SKM-1 treated with dmso at 0.1 percent for 144 hours (cell line): ENCODE measurements around the gene SUOX.
"Not testable (repeated sequence)": the region's sequence is repeated elsewhere in the genome, so short reads cannot be mapped to it uniquely, and the experiment has no call there.

Source experiments
- DNase-seq: peaks from one replicate; lab custom pipeline; 2025; ENCODE audit not compliant: unreplicated experiment; lab: John Stamatoyannopoulos, UW

Gene SUOX

DNA sequence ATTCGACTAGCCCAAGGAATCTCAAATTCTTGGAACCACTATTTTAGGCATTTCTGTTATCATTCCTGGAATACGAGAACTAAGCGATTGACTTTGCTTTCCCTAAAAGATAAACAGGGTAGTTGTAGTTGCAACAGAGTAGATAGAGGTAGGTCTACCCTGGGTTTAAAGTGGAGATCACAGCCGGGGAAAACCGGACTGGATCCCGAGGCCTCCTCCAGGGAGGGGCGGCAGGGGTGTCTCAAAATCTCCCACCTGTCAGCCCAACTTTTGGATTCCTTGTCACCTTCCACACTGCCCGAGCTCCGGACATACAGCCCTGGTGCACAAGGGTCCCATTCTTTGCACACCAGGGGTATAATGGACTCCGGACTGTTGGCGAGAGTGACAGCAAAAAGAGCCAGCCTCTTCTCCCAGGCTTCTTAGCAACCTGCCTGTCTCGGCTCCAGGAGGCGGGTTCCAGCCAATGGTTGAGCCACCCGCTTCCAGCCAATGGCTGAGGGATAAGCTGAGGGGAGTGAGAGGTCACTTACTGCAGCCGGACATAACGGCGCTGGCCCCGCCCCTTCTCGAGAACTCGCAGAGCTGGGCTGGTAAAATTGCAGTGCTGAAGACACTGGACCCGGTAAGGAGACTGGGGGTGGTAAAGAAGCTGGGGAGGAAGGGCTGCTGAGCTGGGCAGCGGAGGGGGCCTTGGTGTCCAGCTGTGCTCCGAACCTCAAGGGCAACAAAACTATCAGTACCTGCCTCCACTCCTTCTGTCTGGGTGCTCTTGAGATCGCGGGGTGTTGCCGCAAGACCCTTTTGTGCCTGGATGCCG is at the start of gene SUOX:
TSS of gene SUOX (plus strand) at position 562 of the 820 bp plus-strand sequence. CDS start 4,946 bp downstream, outside the sequence.
- no peak for DNase-seq

DNA sequence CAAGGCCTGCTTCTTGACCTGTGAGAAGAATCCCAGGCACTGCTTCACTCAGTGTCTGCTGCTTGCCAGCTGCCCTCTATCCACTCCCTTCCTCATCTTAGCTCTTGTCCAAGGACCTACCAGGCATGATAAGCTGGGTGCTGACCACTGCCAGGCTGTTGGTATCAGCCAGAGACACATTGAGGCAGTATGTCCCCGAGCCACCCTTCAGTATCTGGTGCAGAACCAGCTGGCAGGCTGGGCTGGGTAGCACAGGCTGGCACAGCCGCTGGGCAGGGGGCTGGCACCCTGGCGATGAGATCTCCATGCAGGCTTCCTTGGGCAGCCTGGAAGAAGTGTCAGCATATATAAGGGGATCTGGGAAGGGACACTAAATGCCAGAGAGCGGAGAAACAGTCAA is 41.7 kb upstream of the SUOX start:
- no peak for DNase-seq

DNA sequence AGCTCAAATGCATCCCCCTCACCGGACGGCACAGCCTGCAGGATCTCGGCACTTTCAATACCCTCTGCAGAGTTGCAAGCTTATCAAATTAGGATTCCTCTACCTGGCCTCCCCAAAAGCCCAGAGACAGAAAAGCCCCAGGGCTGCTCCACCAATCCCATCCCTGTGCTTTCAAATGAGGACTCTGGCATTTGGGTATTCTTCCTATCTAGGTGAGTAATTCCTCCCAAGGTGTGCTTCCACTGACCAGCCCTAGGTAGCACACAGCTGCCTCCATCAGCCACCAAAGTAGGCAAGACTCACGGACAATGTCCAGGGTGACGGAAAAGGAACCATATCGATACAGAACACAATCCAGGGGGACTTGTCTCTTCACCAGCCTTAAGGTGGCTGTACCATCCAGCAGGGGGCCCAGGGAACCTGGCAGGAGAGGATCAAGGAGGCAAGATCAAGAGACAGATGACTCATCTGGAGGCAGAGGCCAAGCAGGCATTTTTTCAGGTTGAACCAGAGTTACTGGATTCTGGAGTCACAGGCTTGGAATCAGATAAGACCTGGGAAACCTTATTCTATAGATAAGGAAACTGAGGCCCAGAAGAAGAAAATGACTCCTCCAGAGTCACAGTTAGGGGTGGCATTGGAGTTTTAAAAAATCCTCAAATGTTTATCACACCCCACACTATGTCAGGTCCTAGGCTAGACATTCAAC is 41.1 kb upstream of the SUOX start:
- no peak for DNase-seq

DNA sequence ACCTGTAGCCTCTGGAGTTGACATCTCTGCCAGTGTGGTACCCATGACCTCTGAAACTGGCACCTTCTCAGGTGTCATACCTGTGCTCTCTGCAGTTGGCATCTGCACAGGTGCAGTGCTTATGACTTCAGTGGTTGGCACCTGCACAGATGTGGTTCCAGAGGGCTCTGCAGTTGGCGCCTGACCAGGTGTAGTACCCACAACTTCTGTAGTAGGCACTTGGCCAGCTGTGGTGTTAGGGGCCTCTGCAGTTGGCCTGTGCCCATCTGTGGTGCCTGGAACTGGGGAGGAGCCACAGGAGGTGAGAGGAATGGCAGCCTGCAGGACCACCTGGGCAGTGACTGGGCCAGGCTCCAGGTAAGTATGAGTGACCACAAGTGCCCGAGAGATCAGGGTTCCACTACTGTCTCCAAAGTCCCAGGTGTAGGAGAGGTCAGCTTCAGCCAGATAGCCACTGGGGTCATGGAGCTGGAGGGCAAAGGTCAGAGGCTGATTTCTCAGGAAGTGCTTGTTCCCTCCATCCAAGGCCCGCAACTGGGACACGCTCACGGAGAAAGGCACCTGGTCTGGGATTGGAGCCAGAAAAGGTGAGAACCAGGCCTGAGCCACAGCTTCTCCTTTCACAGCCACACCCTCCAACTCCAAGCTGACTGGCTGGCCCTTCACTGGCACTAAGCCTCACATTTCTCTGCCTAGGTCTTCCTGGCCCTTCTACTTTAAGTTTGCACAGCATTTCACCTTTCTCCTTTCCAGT is 39.8 kb upstream of the SUOX start:
- no peak for DNase-seq

DNA sequence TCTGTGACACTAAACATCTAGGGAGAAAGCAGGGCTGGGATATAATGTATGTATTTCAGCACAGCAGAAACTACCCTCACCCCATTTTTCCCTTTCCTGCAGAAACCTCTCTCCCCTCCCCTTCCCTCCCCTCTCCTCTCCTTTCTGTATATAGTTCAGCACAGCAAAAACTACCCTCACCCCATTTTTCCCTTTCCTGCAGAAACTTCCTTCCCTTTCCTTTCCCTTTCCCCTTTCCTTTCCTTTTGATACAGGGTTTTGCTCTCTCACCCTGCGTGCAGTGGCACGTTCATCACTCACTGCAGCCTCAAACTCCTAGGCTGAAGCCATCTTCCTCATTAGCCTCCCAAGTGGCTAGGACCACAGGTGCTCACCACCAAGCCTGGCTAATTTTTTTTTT is 33.3 kb upstream of the SUOX start:
- DNase-seq = no peak

DNA sequence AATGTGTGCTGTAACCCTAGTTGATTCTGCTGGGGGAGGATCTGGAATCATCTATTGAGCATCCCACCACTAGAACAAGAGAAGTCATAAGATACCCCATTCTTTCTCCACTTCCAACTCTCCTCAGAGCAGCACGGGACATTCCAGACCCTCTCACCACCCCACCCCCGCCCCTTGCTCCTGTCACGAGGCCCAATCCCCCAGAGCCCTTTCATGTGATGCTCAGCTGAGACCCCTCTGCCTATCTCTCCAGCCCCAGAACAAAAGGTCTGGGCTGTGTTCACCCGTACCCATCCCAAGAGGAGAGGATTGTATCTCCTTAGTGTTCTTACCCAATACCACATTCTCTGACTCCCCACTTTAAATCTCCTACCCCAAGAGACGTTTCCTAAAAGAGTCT is 31.8 kb upstream of the SUOX start:
- DNase-seq = no peak

DNA sequence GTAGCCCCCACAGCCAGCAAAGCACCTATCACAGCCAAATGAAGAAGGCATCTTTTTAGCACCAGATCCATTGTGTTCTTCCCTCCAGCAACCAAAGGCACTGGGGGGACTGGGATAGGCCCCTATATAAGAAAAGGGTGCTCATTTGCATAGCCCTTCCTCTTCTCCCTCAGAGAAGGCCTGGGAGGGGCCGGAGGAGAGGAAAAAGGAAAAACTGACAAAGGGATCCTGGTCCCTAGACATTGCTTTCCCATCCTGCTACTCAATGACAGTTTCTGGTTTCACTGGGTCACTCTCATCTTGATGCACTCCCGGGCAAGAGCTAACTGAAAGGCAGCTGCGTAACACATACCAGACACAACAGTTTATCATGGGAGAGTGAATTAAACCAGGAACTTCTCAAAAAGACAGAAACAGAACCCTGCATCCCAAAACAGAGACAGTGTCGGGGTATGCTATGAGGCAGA is 31.1 kb upstream of the SUOX start, which contains the start of gene PMEL:
TSS of gene PMEL (minus strand) at position 102 of the 467 bp plus-strand sequence. CDS start at position 71, 31 bp downstream.
- no peak for DNase-seq

DNA sequence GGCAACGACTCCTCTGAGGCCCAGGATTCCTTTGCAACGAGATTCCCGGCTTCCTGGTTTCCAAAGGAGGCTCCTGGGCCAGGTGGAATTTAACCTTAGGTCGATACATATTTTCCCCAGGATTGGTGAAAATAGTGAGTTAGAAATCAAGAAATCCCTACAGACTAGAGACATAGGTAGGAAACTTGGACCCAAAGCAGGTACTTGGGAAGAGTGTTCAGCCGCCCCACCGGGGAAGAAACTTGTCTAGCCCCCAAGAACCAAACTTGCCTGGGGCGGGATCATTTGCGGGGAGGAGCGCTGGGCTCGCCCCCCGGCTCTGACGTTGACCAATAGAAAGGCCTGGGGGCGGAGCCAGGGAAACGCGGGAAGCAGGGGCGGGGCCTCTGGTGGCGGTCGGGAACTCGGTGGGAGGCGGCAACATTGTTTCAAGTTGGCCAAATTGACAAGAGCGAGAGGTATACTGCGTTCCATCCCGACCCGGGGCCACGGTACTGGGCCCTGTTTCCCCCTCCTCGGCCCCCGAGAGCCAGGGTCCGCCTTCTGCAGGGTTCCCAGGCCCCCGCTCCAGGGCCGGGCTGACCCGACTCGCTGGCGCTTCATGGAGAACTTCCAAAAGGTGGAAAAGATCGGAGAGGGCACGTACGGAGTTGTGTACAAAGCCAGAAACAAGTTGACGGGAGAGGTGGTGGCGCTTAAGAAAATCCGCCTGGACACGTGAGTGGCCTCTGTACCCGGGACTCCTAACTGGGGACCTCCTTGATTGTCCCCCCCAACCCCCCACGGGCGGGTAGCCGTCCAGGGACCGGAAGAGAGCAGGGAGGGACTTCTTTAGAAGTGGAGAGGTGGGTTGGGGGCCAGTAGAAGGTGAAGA is 30.4 kb upstream of the SUOX start, which contains the start of gene CDK2:
TSS of gene CDK2 (plus strand) at position 423 of the 874 bp plus-strand sequence. CDS start at position 602, 179 bp downstream.
- peak; percentile 54 for DNase-seq

DNA sequence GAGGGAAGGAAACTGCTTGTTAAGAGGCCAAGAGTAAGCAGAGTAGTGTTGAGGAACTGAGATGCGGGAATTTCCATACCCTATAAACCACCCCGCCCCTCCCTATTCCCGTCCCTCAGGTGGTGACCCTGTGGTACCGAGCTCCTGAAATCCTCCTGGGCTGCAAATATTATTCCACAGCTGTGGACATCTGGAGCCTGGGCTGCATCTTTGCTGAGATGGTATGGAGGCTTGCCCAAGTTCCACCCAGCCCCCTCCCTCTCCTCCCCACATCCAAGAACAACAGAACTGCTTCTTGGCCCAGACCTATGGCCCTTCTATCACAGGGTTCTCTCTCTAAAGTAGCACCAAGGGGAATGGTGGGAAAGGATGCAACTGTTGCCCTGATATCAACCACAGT is 27.7 kb upstream of the SUOX start:
- no peak for DNase-seq

DNA sequence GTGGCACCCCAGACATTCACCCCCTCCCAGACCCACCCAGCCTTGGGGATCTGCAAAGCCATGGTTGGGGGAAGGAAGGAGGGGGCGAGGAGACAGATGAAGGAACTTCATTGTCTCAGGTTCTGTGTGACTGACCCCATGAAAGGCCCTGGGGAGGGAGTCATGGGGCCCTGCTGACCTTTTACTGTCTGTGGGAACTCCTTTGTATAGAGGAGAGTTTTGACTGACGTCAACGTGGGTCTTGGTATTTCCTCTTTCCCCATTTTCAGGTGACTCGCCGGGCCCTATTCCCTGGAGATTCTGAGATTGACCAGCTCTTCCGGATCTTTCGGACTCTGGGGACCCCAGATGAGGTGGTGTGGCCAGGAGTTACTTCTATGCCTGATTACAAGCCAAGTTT is 26.3 kb upstream of the SUOX start:
- no peak for DNase-seq

DNA sequence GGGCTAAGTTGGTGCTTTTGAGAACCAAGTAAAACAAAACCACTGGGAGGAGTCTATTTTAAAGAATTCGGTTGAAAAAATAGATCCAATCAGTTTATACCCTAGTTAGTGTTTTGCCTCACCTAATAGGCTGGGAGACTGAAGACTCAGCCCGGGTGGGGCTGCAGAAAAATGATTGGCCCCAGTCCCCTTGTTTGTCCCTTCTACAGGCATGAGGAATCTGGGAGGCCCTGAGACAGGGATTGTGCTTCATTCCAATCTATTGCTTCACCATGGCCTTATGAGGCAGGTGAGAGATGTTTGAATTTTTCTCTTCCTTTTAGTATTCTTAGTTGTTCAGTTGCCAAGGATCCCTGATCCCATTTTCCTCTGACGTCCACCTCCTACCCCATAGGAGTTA is 25.0 kb upstream of the SUOX start:
- DNase-seq = no peak

DNA sequence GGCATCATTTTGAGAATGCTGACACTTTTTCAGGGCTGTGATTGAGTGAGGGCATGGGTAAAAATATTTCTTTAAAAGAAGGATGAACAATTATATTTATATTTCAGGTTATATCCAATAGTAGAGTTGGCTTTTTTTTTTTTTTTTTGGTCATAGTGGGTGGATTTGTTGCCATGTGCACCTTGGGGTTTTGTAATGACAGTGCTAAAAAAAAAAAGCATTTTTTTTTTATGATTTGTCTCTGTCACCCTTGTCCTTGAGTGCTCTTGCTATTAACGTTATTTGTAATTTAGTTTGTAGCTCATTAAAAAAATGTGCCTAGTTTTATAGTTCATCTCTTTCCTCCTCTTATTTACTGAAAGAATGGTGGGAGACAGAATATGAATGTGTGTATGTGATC is 24.6 kb upstream of the SUOX start:
- DNase-seq = no peak

DNA sequence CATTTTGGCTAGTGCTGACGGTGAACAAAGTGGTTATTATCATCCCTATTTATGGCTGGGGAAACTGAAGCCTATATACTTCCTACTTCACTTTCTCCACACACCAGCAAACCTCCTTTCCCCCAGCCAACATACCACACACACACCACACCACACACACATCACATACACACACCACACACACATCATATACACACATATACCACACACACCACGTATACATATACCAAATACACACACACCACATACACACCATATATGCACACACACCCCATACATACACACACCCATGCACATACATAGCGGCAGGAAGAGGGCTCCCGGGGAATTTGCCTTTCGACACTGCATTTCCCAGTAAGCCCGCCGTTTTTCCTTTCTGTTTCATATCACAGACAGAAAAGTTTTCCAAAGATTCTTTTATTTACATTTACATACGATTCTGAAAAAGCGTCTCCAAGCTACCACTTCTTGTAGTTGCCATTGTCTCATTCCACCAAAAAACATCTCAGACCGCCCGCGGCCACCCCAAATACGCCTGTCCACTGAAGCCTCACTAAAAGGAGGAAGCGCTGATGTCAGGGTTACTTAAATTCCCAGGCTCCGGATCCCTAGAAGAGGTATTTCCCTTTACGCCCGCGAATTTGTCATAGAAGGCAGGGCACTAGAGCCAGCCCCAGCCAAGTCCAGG is 24.0 kb upstream of the SUOX start:
- no peak for DNase-seq

DNA sequence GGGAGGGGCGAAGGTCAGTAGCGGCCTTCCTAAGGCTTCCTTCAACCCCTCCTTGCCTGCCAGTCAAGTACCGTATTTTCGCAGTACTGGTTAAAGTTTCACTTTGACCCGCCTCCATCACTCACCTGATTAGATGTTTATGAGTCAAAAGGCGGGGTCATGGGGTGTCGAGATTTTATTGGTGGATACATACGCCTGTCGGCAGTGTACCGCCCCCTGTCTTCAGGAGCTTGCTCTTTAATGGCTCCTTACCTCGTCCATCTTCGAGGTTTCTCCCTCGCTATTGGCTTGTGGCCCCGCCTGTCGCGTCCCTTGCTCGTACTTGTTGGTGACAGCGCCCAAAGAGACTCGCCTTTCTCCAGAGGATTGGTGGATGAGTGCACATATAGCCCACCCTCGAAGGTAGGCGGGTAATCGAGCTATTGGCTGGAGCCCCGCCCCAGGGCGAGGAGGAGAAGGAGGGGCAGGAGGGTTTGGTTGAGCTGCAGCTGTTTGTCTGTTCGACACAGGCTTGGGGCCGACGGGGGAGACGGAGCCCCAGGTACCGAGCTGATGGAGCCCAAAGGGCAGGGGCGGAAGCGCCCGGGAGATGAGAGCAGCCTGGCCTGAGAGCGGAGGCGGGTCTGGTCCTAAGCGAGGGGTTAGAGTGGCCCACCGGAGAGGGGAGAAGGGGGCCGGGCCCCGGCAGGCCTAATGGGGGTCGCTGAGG is 23.3 kb upstream of the SUOX start, which contains the start of gene RAB5B:
TSS of gene RAB5B (plus strand) at position 480 of the 709 bp plus-strand sequence. CDS start 12,883 bp downstream, outside the sequence.
- peak; percentile 96 for DNase-seq

DNA sequence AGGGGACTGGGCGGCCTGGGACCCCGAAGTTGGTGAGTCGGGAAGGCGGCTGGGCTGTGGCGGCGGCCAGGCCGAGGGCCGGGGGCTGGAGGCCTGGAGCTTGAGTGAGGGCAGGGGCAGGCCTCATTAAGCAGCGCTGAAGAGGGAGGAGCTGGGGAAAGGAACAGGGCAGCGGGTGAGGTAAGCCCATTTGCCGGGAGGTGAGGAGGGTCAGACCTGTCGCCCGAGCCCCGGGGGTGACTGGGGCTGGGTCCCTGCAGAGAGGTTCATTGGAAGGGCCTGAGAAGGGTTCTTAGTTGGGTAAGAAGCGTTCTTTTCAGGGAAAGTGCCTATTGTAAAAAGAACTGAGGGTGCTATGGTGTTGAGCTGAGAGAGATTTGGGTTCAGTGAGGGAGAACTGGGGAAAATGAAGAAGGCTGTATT is 22.8 kb upstream of the SUOX start:
- no peak for DNase-seq

DNA sequence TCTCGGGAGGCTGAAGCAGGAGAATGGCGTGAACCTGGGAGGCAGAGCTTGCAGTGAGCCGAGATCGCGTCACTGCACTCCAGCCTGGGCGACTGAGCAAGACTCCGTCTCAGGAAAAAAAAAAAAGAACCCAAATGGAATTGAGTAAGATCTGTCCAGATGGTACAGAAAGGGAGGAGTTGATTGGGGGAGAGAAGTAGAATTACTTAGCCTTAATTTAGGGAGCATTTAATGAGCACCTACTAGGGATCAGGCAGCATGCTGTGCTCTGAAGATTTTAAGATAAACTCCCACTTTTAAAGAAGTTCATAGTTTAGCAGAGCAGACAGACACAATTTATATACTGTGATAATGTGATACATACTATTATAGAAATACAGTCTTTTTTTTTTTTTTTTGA is 18.7 kb upstream of the SUOX start:
- DNase-seq = no peak

DNA sequence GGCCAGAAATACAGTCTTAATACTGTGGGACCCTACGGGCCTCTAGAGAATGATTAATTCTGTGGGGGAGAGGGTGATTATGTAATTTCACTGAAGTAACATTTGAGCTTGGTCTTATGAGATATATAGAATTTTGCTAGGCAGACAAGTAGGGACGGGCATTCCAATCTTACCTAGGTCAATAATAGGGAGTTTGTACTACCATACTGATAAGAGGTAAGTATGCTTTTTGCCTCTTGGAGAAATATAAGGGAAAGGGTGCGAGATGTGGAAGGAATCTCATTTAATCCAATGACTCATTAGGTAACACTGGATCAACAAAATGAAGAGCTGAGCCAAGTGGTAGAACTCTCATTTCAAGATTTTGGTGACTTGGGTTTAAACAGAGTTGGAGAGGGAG is 18.0 kb upstream of the SUOX start:
- no peak for DNase-seq

DNA sequence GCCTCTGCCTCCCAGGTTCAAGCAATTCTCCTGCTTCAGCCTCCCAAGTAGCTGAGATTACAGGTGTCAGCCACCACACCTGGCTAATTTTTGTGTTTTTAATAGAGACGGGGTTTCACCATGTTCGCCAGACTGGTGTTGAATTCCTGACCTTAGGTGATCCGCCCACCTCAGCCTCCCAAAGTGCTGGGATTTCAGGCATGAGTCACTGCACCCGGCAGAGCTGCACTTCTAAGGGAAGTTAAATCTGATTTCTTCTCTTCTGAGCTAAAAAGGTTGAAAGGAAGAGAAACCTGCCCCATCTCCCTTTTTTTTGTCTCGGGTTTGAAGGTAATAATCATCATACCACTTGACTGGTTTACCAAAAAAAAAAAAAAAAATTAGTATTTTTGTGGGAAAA is 15.2 kb upstream of the SUOX start:
- not testable (repeated sequence) for DNase-seq

DNA sequence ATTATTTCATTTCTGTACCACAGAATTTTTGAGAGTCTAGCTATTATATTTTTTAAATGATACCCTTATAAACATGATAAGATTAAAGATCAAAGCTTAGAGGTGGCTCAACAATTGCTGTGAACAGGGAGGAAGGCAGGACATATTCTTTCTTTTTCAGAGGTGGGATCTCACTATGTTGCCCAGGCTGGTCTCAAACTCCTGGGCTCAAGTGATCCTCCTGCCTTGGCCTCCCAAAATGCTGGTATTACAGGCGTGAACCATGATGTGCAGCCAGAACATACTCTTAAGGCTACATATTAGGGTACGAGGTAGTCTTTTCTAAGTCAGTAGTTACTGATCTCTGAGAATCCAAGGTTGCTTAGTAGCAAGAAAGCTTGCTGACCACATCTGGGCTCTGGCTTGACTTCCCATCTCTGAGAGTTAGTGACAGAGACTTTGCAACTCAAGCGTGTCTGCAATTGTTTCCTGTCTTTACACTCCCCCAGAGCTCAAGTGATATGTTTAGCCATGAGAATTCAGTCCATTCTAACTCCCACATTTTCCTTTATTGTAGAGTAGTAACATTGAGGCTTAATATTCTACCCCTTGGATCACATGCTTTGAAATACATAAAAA is 14.6 kb upstream of the SUOX start:
- DNase-seq = no peak
